MG63 (cell line): ENCODE results near the gene ANKS1B. TPM values are rescaled to one million over a fixed set of nuclear protein-coding genes. Genes with fewer than 3 reads are reported as not detected.

Experiments used
- DNase-seq: peaks from one replicate; pipeline ENCODE4 v3.0.0-alpha.2; 2020
- H3K27me3 ChIP-seq: fragments of 250-450 bp; sonication (Bioruptor Pico); 2 replicates; pipeline ENCODE4 v1.5.1; 2020; ENCODE audit warnings: mild to moderate bottlenecking, moderate library complexity
- H3K36me3 ChIP-seq: fragments of 250-450 bp; sonication (Bioruptor Pico); 2 replicates; pipeline ENCODE4 v1.5.1; 2020; ENCODE audit warnings: mild to moderate bottlenecking, moderate library complexity
- H3K4me3 ChIP-seq: fragments of 250-450 bp; sonication (Bioruptor Pico); 2 replicates; pipeline ENCODE4 v1.5.1; 2020; ENCODE audit warnings: mild to moderate bottlenecking, moderate library complexity
- H3K9me3 ChIP-seq: fragments of 250-450 bp; sonication (Bioruptor Pico); 2 replicates; pipeline ENCODE4 v1.5.1; 2020; ENCODE audit warnings: mild to moderate bottlenecking, moderate library complexity
- total RNA-seq: library from RNA; depleted of rRNA; stranded (reverse); fragments of >200 nt; shearing (Covaris generic); gene quantifications from 2 replicates; pipeline ENCODE4 v1.2.3, GENCODE V29; 2014; ENCODE audit warnings: low replicate concordance

Gene ANKS1B
- total RNA-seq, 1 experiment from 2014 or later = 0.10 TPM

DNA sequence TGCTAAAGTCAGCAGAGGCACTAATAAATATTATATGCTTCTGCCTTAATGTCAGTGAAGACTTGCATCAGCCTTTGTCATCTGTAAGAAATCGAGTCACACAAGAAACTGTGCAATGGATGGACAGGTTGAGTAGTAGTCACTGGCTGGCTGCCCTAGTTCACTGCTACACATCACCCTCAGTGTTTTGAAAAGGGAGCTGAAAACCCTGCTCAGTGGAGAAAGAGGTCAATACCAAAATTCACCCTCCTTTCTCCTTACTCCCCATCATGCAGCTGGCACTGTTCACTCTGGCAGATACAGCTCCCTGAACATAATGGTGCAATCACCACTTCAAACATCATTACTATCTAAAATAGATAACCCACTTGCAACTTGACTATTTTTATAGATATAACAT lies 6.6 kb downstream of the ANKS1B start:
- no peak for DNase-seq
- Histone ChIP-seq H3K36me3 (no peaks in the 10 kb centered on the region), H3K27me3 (peaks cover 3% of the 10 kb centered on the region; the same call in 1 of the 2 replicates), H3K9me3 (no peaks in the 10 kb centered on the region), H3K4me3 (no peak overlapping the region)

- Histone ChIP-seq H3K27me3 (peaks cover 2% of the 10 kb centered on the region; the same call in 1 of the 2 replicates), H3K36me3 (no peaks in the 10 kb centered on the region), H3K9me3 (0 out of 2 replicates have a peak, but pooled peaks cover 3% of the 10 kb centered on the region), H3K4me3 (no peak overlapping the region)
- DNase-seq = no peak
These were observed 7.2 kb downstream of the ANKS1B start for GRCh38 chr12:99977550-99977949.

- H3K27me3 ChIP-seq = no peaks in the 10 kb centered on the region
These were observed 8.0 kb downstream of the ANKS1B start for GRCh38 chr12:99976762-99977161.

GRCh38 chr12:99975321-99975720 lies 9.4 kb downstream of the ANKS1B start:
- Histone ChIP-seq H3K9me3 (0 out of 2 replicates have a peak, but pooled peaks cover 3% of the 10 kb centered on the region), H3K36me3 (no peaks in the 10 kb centered on the region), H3K4me3 (no peak overlapping the region), H3K27me3 (no peaks in the 10 kb centered on the region)
- no peak for DNase-seq

More at GRCh38 chr12:99976762-99977161, 8.0 kb downstream of the ANKS1B start:
- Histone ChIP-seq H3K9me3 (0 out of 2 replicates have a peak, but pooled peaks cover 3% of the 10 kb centered on the region), H3K4me3 (no peak overlapping the region), H3K36me3 (no peaks in the 10 kb centered on the region)
- no peak for DNase-seq

DNA sequence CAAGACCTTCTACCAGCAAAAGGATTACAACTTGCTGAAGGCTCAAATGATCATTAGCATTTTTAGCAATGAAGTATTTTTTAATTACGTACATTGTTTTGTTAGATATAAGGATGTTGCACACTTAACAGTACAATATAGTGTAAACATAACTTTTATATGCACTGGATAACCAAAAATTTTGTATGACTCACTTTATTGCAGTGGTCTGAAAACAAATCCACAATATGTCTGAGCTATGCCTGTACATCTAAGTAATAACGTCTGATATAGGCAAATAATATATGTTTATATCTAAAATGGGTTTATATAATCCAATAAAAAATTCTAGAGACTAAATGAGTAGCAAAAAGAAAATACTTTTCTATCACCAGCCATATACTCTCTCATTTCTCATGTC lies 10.6 kb downstream of the ANKS1B start:
- no peak for DNase-seq
- Histone ChIP-seq H3K27me3 (no peaks in the 10 kb centered on the region), H3K9me3 (0 out of 2 replicates have a peak, but pooled peaks cover 3% of the 10 kb centered on the region), H3K4me3 (no peak overlapping the region), H3K36me3 (no peaks in the 10 kb centered on the region)

DNA sequence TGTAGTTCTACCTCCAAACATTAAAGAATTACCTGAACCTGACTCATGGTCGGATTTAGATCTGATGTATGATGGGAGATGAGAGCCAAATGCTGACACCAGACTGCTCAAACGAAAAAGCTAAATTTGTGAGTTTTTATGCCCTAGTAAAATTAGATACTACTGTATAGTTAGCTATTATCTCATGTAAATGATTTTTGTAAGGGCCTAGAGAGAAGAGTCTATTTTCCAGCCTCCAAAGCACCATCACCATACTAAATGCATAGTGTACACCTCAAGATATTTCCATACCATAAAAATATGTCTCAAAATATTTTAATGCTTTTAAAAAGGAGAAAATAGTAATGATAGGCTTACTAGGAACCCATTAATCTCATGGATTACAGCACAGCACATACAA lies 18.3 kb downstream of the ANKS1B start:
- H3K36me3 ChIP-seq = no peaks in the 10 kb centered on the region
- no peaks in the 10 kb centered on the region for H3K9me3 ChIP-seq
- no peak for DNase-seq
- no peak overlapping the region for H3K4me3 ChIP-seq
- no peaks in the 10 kb centered on the region for H3K27me3 ChIP-seq

DNA sequence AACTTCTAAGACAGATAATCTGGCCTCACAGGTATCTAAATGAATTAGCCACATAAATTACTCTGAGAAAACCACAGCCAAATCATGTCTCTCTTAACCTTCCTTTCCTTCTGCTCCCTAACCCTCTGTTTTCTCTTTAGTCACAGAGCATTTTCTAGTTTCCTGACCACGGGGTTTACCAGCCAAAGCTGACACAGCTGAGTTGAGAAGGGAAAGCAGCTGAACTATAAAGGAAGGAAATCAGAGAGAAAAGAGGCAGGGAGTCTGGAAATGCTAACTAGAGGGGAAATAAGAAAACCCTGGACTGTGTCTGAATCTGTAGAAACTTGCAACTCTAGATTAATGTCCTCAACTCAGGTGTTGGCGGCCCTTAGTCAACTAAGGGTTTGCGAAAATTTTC lies 24.4 kb downstream of the ANKS1B start:
- Histone ChIP-seq H3K9me3 (no peaks in the 10 kb centered on the region), H3K27me3 (no peaks in the 10 kb centered on the region), H3K4me3 (no peak overlapping the region), H3K36me3 (no peaks in the 10 kb centered on the region)
- peak; percentile 14 for DNase-seq

DNA sequence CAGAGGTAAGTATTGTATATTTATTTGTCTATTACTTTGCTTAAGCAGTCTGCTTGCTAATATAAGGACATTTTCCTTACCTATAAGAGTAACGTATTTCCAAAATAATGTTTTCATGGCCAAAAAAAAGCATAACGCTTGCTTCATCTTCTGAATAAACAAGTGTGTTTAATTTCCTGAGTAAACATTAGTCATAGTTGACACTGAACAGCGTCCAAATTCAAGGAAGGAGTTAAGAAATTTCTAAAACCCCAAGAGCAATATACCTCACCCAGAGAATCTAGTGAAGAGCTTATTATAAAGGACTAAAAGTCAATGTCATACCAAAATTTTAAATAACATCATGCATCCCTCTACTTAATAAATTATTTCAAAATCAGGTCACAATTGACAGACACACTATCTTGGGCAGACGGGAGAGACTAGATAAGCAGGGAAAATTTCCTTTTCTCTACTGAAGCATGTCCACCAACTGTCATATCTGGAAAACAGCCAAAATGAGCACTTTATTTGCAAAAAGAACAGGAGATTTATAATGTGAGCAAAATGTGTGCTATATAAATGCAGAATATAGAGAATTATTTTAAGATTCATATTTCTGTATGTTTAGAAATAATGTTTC lies 25.1 kb downstream of the ANKS1B start:
- DNase-seq = no peak
- Histone ChIP-seq H3K4me3 (no peak overlapping the region), H3K9me3 (no peaks in the 10 kb centered on the region), H3K36me3 (no peaks in the 10 kb centered on the region), H3K27me3 (no peaks in the 10 kb centered on the region)

- no peaks in the 10 kb centered on the region for H3K36me3 ChIP-seq
- H3K9me3 ChIP-seq = no peaks in the 10 kb centered on the region
- H3K27me3 ChIP-seq = no peaks in the 10 kb centered on the region
- no peak overlapping the region for H3K4me3 ChIP-seq
- peak; percentile 2 for DNase-seq
These were observed 26.8 kb downstream of the ANKS1B start for GRCh38 chr12:99957866-99958466.

- H3K4me3 ChIP-seq = no peak overlapping the region
- no peaks in the 10 kb centered on the region for H3K27me3 ChIP-seq
- no peak for DNase-seq
- H3K36me3 ChIP-seq = no peaks in the 10 kb centered on the region
- no peaks in the 10 kb centered on the region for H3K9me3 ChIP-seq
These were observed 30.0 kb downstream of the ANKS1B start for GRCh38 chr12:99954724-99955123.

DNA sequence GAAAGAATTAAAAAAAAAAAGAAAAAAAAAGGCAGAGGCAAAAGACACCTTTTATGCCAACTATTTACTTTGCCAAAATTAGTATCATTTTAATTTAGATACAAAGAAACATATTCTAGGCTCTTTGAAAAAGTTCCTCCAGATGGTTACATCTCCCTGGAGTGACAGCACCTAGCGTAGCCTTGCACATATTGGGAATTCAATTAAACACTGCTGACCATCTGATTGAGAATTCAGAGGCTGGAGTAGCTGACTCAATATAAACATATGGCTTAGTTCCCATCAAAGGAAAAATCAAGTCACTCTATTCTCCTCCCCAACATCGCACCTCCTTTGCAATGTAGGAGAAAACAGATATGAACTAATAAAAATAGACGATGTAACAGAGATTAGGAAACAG lies 36.4 kb downstream of the ANKS1B start:
- DNase-seq = no peak
- Histone ChIP-seq H3K9me3 (no peaks in the 10 kb centered on the region), H3K4me3 (no peak overlapping the region), H3K36me3 (no peaks in the 10 kb centered on the region), H3K27me3 (no peaks in the 10 kb centered on the region)

- DNase-seq = no peak
- H3K4me3 ChIP-seq = no peak overlapping the region
- H3K9me3 ChIP-seq = no peaks in the 10 kb centered on the region
- no peaks in the 10 kb centered on the region; the same call in 1 of the 2 replicates for H3K27me3 ChIP-seq
- H3K36me3 ChIP-seq = no peaks in the 10 kb centered on the region
These were observed 38.6 kb downstream of the ANKS1B start for GRCh38 chr12:99946131-99946530.

DNA sequence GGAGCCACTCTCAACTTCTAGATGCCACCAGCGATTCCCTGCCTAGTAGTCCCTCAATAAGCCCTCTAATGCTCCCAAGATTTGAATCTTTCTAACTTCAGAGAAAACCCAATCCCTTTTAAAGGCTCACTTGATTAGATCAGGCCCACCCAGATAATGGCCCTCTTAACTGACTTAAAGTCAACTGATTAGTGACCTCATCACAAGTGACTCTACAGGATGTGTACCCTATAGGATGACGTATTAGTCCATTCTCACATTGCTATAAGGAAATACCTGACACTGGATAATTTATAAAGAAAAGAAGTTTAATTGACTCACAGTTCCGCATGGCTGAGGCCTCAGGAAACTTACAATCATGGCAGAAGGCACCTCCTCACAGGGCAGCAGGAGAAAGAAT lies 49.1 kb downstream of the ANKS1B start:
- no peaks in the 10 kb centered on the region for H3K36me3 ChIP-seq
- H3K4me3 ChIP-seq = no peak overlapping the region
- no peaks in the 10 kb centered on the region for H3K9me3 ChIP-seq
- no peaks in the 10 kb centered on the region for H3K27me3 ChIP-seq
- no peak for DNase-seq

DNA sequence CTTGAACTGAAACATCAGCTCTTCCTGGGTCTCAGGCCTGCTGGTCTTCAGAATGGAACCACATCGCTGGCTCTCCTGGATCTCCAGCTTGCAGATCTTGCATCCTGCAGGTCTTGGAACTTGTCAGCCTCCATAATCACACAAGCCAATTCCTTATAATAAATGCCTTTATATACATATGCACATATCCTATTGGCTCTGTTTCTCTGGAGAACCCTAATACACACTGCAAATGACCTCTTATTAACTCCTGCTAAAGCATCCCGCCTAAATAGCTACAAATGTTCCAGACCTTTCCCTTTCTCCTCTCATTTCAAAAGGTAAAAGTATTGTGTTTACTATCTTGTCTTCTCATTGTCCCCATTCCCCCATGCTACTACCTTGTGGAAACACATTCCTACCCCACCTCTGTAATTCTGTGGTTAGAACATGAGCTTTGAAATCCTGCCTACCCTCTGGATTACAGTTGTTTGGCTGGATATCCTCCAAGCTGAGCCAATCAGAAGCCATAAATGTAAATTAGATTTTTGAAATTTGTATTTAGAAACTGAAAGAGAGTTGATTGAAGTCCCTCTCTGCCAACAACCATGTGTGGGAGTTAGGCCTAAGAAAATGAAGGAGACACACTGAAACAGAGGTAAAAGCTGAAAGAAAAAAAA lies 58.1 kb downstream of the ANKS1B start:
- Histone ChIP-seq H3K27me3 (no peaks in the 10 kb centered on the region), H3K4me3 (no peak overlapping the region), H3K36me3 (no peaks in the 10 kb centered on the region), H3K9me3 (no peaks in the 10 kb centered on the region)
- DNase-seq = no peak

DNA sequence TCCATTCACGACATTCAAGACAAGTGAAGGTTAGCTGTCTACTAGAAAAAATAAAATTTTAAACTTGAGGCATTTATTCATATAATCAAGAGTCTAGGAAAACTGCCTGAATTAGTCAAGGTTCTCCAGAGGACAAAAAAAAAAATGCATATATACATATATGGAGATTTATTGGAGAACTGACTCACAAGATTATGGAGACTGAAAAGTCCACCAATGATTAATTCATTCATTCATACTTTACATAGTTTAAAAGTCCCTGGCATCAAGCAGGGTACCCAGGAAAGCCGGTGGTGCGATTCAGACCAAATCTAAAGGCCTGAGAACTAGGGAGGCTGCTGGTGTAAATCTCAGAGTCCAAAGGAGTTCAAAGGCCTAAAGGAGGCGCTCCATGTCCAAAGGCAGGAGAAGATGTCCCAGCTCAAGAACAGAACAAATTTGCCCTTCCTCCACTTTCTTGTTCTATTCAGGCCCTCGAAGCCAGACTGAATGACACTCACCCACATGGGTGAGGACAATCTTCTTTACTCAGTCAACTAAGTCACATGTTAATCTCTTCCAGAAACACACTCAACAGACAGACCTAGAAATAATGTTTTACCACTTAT lies 64.3 kb downstream of the ANKS1B start:
- H3K27me3 ChIP-seq = no peaks in the 10 kb centered on the region
- H3K4me3 ChIP-seq = no peak overlapping the region
- no peak for DNase-seq
- H3K9me3 ChIP-seq = no peaks in the 10 kb centered on the region
- no peaks in the 10 kb centered on the region for H3K36me3 ChIP-seq

- H3K27me3 ChIP-seq = no peaks in the 10 kb centered on the region
- H3K9me3 ChIP-seq = no peaks in the 10 kb centered on the region
- H3K4me3 ChIP-seq = no peak overlapping the region
- no peak for DNase-seq
- no peaks in the 10 kb centered on the region for H3K36me3 ChIP-seq
These were observed 66.9 kb downstream of the ANKS1B start for GRCh38 chr12:99917711-99918402.

- Histone ChIP-seq H3K9me3 (no peaks in the 10 kb centered on the region), H3K36me3 (no peaks in the 10 kb centered on the region), H3K4me3 (no peak overlapping the region), H3K27me3 (no peaks in the 10 kb centered on the region)
- no peak for DNase-seq
These were observed 68.2 kb downstream of the ANKS1B start for GRCh38 chr12:99916555-99916954.
